Calu3 (cell line): Measurements from ENCODE around the gene LRRC36. TPM values are rescaled to one million over a fixed set of nuclear protein-coding genes. Genes with fewer than 3 reads are reported as not detected.

Experiments
- BruUV-seq: library from RNA; stranded (reverse); fragments of 400-500 nt; replicated peaks from 2 replicates; lab custom pipeline; 2021; lab: Mats Ljungman, UMichigan
- CTCF ChIA-PET: fragments of 300-600 bp; sonication (Branson Sonifier 250); formaldehyde crosslinking; loops from one replicate; lab custom pipeline; 2022; ENCODE audit warnings: antibody characterized with exemption; lab: Charles Lee
- DNase-seq: peaks from one replicate; pipeline ENCODE4 v3.0.0; 2022
- H3K27ac Mint-ChIP-seq: one replicate; pipeline ENCODE4 v1.8.0; 2022; ENCODE audit warnings: mixed read lengths; ENCODE audit not compliant: unreplicated experiment
- H3K27me3 Mint-ChIP-seq: one replicate; pipeline ENCODE4 v1.8.0; 2022; ENCODE audit warnings: mixed read lengths; ENCODE audit not compliant: unreplicated experiment
- H3K36me3 Mint-ChIP-seq: one replicate; pipeline ENCODE4 v1.8.0; 2022; ENCODE audit warnings: mild to moderate bottlenecking, moderate library complexity, mixed read lengths; ENCODE audit not compliant: insufficient read depth, unreplicated experiment
- H3K4me1 Mint-ChIP-seq: one replicate; pipeline ENCODE4 v1.8.0; 2022; ENCODE audit warnings: mild to moderate bottlenecking, low read depth, mixed read lengths; ENCODE audit not compliant: unreplicated experiment
- H3K4me3 Mint-ChIP-seq: one replicate; pipeline ENCODE4 v1.8.0; 2022; ENCODE audit warnings: mild to moderate bottlenecking, low read depth, moderate library complexity, mixed read lengths; ENCODE audit not compliant: unreplicated experiment
- H3K9me3 Mint-ChIP-seq: one replicate; pipeline ENCODE4 v1.8.0; 2022; ENCODE audit warnings: low read depth, mixed read lengths; ENCODE audit not compliant: unreplicated experiment
- CTCF ChIP-seq: fragments of 200-600 bp; IDR thresholded peaks from one replicate; pipeline ENCODE4 v1.8.0; 2022; ENCODE audit warnings: antibody characterized with exemption; ENCODE audit not compliant: unreplicated experiment
- intact Hi-C: fragments of 100-400 bp; cut with micrococcal nuclease; formaldehyde crosslinking; loops from one replicate; pipeline ENCODE4 v1.10.0; 2022; ENCODE audit not compliant: unreplicated experiment
- total RNA-seq: library from RNA; stranded (reverse); gene quantifications from 2 replicates; pipeline ENCODE4 v1.2.3, GENCODE V29; 2022

Gene LRRC36
- total RNA-seq, 1 experiment from 2014 or later, result 9.2 TPM

- Mint-ChIP-seq H3K4me1 (no peaks in the 10 kb centered on the region), H3K4me3 (no peak overlapping the region), H3K36me3 (no peaks in the 10 kb centered on the region), H3K9me3 (peaks cover 5% of the 10 kb centered on the region), H3K27me3 (peaks cover 15% of the 10 kb centered on the region), H3K27ac (no peak overlapping the region)
- intact Hi-C loops, result no loop called here
- BruUV-seq, result no TSS peak
- no peak for DNase-seq
- no peak for TF ChIP-seq CTCF
- CTCF ChIA-PET, result no interaction called here
Observed at GRCh38 chr16:67304020-67304419, 22.6 kb upstream of the LRRC36 start.

- no TSS peak for BruUV-seq
- Mint-ChIP-seq H3K4me1 (no peaks in the 10 kb centered on the region), H3K27ac (no peak overlapping the region), H3K4me3 (no peak overlapping the region), H3K9me3 (peaks cover 5% of the 10 kb centered on the region), H3K36me3 (no peaks in the 10 kb centered on the region), H3K27me3 (peaks cover 15% of the 10 kb centered on the region)
- DNase-seq, result no peak
- CTCF ChIA-PET, result interaction anchor here (0.6 kb wide), 1 partner anchor 11 kb away, joined by 3 read pairs; no protein-coding TSS in a partner anchor
- intact Hi-C loops, result no loop called here
- TF ChIP-seq CTCF, result no peak
Observed at GRCh38 chr16:67305216-67306071, 21.2 kb upstream of the LRRC36 start.

GRCh38 chr16:67310561-67310960, 16.1 kb upstream of the LRRC36 start:
- Mint-ChIP-seq H3K27ac (no peak overlapping the region), H3K4me1 (peaks cover 13% of the 10 kb centered on the region), H3K36me3 (no peaks in the 10 kb centered on the region), H3K4me3 (no peak overlapping the region), H3K27me3 (no peaks in the 10 kb centered on the region), H3K9me3 (peaks cover 5% of the 10 kb centered on the region)
- CTCF ChIA-PET, result no interaction called here
- BruUV-seq, result no TSS peak
- no peak for DNase-seq
- intact Hi-C loops, result no loop called here
- TF ChIP-seq CTCF, result no peak

- intact Hi-C loops, result no loop called here
- Mint-ChIP-seq H3K27ac (no peak overlapping the region), H3K36me3 (no peaks in the 10 kb centered on the region), H3K9me3 (no peaks in the 10 kb centered on the region), H3K4me1 (peaks cover 13% of the 10 kb centered on the region), H3K4me3 (no peak overlapping the region), H3K27me3 (no peaks in the 10 kb centered on the region)
- BruUV-seq, result no TSS peak
- DNase-seq, result no peak
- CTCF ChIA-PET, result no interaction called here
- no peak for TF ChIP-seq CTCF
Observed at GRCh38 chr16:67311607-67312488, 14.8 kb upstream of the LRRC36 start.
